NT2/D1 (cell line): ENCODE results near the gene MDK.

ENCODE experiments used
- SUZ12 ChIP-seq: IDR thresholded peaks from 2 replicates; pipeline ENCODE4 v1.6.1; 2011; ENCODE audit not compliant: insufficient read length, insufficient read depth; ENCODE audit errors: extremely low read depth
- YY1 ChIP-seq: IDR thresholded peaks from 2 replicates; pipeline ENCODE4 v1.6.1; 2011; ENCODE audit not compliant: insufficient read length, insufficient read depth

DNA sequence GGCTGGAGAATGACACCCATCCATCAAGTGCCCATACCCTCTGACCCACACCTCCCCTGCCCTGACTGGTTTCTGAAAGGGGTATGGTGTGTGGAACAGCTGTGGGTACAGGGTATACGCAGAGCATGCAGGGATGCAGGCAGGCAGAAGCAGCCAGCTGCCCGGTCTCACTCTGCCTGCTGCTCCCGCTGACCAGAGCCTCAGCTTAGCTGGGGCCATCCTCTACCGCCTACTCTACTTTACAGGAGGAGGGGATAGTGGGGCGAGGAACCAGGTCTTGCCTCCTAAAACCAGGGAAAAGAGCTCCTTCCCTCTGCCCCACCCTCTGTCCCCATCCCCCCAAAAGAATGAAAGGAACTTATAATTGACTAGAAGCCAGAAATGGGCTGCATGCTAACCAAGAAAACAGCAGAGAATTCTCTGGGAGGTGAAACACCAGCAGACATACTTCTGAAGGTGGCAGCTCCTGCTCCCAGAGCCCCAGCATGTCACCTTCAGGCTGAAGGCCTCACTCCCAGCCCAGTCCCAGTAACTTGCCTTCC is 23.1 kb downstream of the MDK start:
- TF ChIP-seq SUZ12 (no peak), YY1 (no peak)
